Dedifferentiated amniotic fluid mesenchymal stem cell (primary cell): Measurements from ENCODE around the gene TRIM40.
"Not testable (repeated sequence)": the region's sequence is repeated elsewhere in the genome, so short reads cannot be mapped to it uniquely, and the experiment has no call there.

Source experiments
- DNase-seq: peaks from one replicate; pipeline ENCODE4 v3.0.0-alpha.2; 2016; ENCODE audit errors: extremely low spot score

Gene TRIM40

GRCh38 chr6:30113003-30113759 is 22.8 kb upstream of the TRIM40 start, which contains the start of gene TRIM31:
TSS of gene TRIM31 (minus strand) at chr6:30113090. CDS start at chr6:30112805, 285 bp downstream.
- DNase-seq: no peak

GRCh38 chr6:30113841-30114240 is 22.1 kb upstream of the TRIM40 start:
- DNase-seq: no peak

- DNase-seq: no peak
These were observed 19.2 kb upstream of the TRIM40 start for GRCh38 chr6:30116724-30117123.

- DNase-seq: not testable (repeated sequence)
These were observed 17.2 kb upstream of the TRIM40 start for GRCh38 chr6:30118691-30119090.

GRCh38 chr6:30121446-30122366 is 14.2 kb upstream of the TRIM40 start:
- no peak for DNase-seq

GRCh38 chr6:30122515-30122914 is 13.4 kb upstream of the TRIM40 start:
- DNase-seq: no peak

- no peak for DNase-seq
These were observed 8.5 kb upstream of the TRIM40 start for GRCh38 chr6:30127238-30128093.

GRCh38 chr6:30129265-30130178 is 6.4 kb upstream of the TRIM40 start:
- no peak for DNase-seq

- DNase-seq: no peak
These were observed 5.7 kb upstream of the TRIM40 start for GRCh38 chr6:30130179-30130679.

- peak; percentile 81 for DNase-seq
These were observed 4.8 kb upstream of the TRIM40 start for GRCh38 chr6:30130887-30131862.

- DNase-seq: no peak
These were observed 3.9 kb upstream of the TRIM40 start for GRCh38 chr6:30131947-30132497.

- no peak for DNase-seq
These were observed 793 bp upstream of the TRIM40 start for GRCh38 chr6:30135147-30135546.

GRCh38 chr6:30136570-30137286 is 788 bp downstream of the TRIM40 start:
- DNase-seq: no peak

GRCh38 chr6:30140240-30140639 is 4.3 kb downstream of the TRIM40 start:
- DNase-seq: not testable (repeated sequence)

GRCh38 chr6:30142665-30143064 is 6.7 kb downstream of the TRIM40 start:
- DNase-seq: no peak

GRCh38 chr6:30143780-30144179 is 7.8 kb downstream of the TRIM40 start:
- DNase-seq: no peak

- no peak for DNase-seq
These were observed 8.9 kb downstream of the TRIM40 start for GRCh38 chr6:30144811-30145210.

- no peak for DNase-seq
These were observed 9.9 kb downstream of the TRIM40 start for GRCh38 chr6:30145818-30146217.
